Ovary (tissue), 9 donors: ENCODE results near the gene KRTAP5-5. TPM values are rescaled to one million over a fixed set of nuclear protein-coding genes. Genes with fewer than 3 reads are reported as not detected.

Source experiments
- DNase-seq, 5 donors: peaks; one replicate each; pipeline ENCODE4 v3.0.0-alpha.2; 2019 to 2020
- H3K27ac ChIP-seq, 2 donors: fragments of 200-600 bp; one replicate each; pipeline versions ENCODE4 v1.5.1 to v1.8.0; 2019 to 2022
- H3K27me3 ChIP-seq: fragments of 200-600 bp; one replicate; pipeline ENCODE4 v1.8.0; 2022
- H3K36me3 ChIP-seq: fragments of 200-600 bp; sonication (generic); one replicate; pipeline ENCODE4 v1.5.1; 2019
- H3K4me1 ChIP-seq: one replicate; pipeline ENCODE4 v1.8.1; 2013; ENCODE audit warnings: mild to moderate bottlenecking, moderate library complexity; ENCODE audit not compliant: insufficient read depth
- H3K4me3 ChIP-seq: fragments of 200-600 bp; sonication (generic); one replicate; pipeline ENCODE4 v1.5.1; 2017
- H3K9me3 ChIP-seq, 2 donors: fragments of 200-600 bp in 1 of 2; sonication (generic) in 1 of 2; one replicate each; pipeline versions ENCODE4 v1.5.1 to v1.8.1; 2013 to 2019; ENCODE audit warnings: mild to moderate bottlenecking in 1 of 2, moderate library complexity in 1 of 2
- EP300 ChIP-seq: sonication (generic); formaldehyde crosslinking; IDR thresholded peaks from one replicate; pipeline ENCODE4 v1.6.1; 2017; ENCODE audit warnings: antibody characterized with exemption
- POLR2A ChIP-seq: fragments of 450-650 bp; IDR thresholded peaks from one replicate; pipeline ENCODE4 v1.6.1; 2017; ENCODE audit warnings: antibody characterized with exemption, mild to moderate bottlenecking, moderate library complexity
- WGBS, 3 donors: extraction: QIAGEN DNeasy Blood & Tissue Kit in 1 of 3; methylation state at CpG; one replicate each; pipeline versions ENCODE4 v1.1.5 to v1.1.7; 2013 to 2017; 5-methylcytosine and 5-hydroxymethylcytosine counted together
- intact Hi-C, 4 donors: fragments of 100-400 bp; cut with DNase I; formaldehyde crosslinking; loops; one replicate each; pipeline versions ENCODE4 v1.11.0 to v1.15.1; 2022 to 2023
- polyA plus RNA-seq, 2 donors: library from polyadenylated mRNA; stranded (reverse); fragments of 200-250 nt in 1 of 2; fragments of 350-450 nt in 1 of 2; fragmentation: Illumina TruSeq in 1 of 2; extraction: RNeasy Lipid Tissue Mini Kit (QIAGEN cat#74804) in 1 of 2; gene quantifications; one replicate each; pipeline ENCODE4 v1.2.3, GENCODE V29; 2013 to 2014
- total RNA-seq, 7 donors: library from RNA; depleted of rRNA in 2 of 7; stranded (reverse); fragments of >200 nt in 2 of 7; fragmentation: NEBNext Ultra II Directional in 3 of 7; extraction: Animal tissue kit (Norgen Biotek cat#: 25700) in 3 of 7; gene quantifications; one replicate each; pipeline versions ENCODE4 v1.1.0 to v1.2.4, GENCODE V29; 2016 to 2023
- TF ChIP-seq, protein P1 (sequence below), 3 donors: fragments of 450-650 bp in 2 of 3; fragments of 200-600 bp in 1 of 3; IDR thresholded peaks; one replicate each; pipeline versions ENCODE4 v1.5.1 to v1.8.0; 2016 to 2022; ENCODE audit warnings: antibody characterized with exemption in 3 of 3, mild to moderate bottlenecking in 1 of 3
- donor health status: DM: no; HTN: no; CAD: no; lungs with moderate emphysema.
- donor health status: DM: no; HTN: no; CAD: no.
- donor health status: Bipolar disorder and iron deficiency.
- donor health status: DM: yes; HTN: yes; CAD: no.
- donor health status: DM: no; HTN: no; CAD: no.
- donor health status: DM: yes; HTN: yes; CAD: no.

Gene KRTAP5-5
- total and polyA plus RNA-seq, 9 donors = not detected

DNA sequence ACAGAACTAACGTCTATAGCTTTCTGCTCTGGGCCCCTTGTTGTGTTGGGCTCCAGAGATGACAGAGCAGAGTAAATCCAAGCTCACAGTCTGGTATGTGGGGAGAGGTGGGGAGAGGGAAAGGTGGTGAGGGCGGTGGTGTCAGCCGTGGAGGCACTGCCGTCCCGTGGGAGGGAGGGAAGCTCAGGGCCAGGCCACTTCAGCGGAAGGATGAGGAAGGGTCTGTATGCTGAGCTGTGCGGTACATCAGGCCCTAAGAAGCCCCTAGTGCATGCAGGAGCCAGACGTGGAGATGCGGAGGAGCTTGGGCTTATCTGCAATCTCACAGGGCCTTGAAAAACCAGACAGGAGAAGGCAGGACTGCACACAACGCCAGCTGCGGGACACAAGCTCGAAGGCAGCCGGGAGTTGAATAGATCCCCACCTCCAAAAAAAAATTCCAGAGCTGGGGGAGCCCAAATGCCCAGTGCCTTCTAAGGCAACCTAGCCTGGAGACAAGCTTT, 1.5 kb downstream of the KRTAP5-5 start:
- H3K36me3 ChIP-seq = no peaks in the 10 kb centered on the region
- intact Hi-C loops = no loop called here
- no peak overlapping the region for H3K27ac ChIP-seq
- WGBS, 3 donors = 41 to 54% (median 41%) methylated on average over 13 of the region's 13 CpGs
- H3K9me3 ChIP-seq = no peaks in the 10 kb centered on the region
- TF ChIP-seq POLR2A = no peak
- TF ChIP-seq, protein P1, sequence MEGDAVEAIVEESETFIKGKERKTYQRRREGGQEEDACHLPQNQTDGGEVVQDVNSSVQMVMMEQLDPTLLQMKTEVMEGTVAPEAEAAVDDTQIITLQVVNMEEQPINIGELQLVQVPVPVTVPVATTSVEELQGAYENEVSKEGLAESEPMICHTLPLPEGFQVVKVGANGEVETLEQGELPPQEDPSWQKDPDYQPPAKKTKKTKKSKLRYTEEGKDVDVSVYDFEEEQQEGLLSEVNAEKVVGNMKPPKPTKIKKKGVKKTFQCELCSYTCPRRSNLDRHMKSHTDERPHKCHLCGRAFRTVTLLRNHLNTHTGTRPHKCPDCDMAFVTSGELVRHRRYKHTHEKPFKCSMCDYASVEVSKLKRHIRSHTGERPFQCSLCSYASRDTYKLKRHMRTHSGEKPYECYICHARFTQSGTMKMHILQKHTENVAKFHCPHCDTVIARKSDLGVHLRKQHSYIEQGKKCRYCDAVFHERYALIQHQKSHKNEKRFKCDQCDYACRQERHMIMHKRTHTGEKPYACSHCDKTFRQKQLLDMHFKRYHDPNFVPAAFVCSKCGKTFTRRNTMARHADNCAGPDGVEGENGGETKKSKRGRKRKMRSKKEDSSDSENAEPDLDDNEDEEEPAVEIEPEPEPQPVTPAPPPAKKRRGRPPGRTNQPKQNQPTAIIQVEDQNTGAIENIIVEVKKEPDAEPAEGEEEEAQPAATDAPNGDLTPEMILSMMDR (IDR thresholded peaks at IDR 0.05) = no peak
- no peak for TF ChIP-seq EP300
- DNase-seq = no peak
- H3K4me1 ChIP-seq = no peaks in the 10 kb centered on the region
- H3K27me3 ChIP-seq = no peaks in the 10 kb centered on the region
- no peak overlapping the region for H3K4me3 ChIP-seq

DNA sequence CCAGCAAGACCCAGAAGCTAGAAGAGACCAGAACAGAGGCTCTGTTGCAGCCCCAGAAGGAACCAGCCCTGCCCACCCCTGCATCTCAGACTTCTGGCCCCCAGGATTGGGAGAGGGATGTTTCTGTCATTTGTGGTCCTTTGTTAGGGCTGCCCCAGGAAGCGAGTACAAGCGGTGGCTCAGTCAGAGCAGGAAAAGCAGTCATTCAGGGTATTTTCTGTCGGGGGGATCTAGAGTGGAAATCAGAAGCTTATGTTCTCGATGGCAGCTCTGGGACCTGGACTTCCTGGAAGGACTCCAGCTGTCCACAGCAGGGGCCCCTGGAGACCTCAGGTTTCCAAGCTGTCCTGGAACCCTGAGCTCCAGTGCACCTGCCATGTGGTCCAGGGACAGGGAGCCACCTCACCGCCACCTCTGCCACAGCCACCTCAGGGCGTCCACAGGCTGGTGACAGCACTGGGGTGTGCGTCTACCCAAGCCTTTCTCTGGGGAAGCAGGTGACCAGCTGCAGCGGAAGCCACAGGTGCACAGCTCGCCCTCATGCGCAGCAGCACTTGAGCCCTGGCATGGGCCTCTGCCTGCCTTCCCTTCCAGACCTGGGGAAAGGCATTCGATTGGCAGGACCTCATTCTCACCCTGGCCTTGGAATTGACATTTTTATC, 2.6 kb downstream of the KRTAP5-5 start:
- H3K9me3 ChIP-seq = no peaks in the 10 kb centered on the region
- TF ChIP-seq, protein P1 (IDR thresholded peaks at IDR 0.05) = no peak
- TF ChIP-seq EP300 = no peak
- TF ChIP-seq POLR2A = no peak
- no peaks in the 10 kb centered on the region for H3K36me3 ChIP-seq
- no peak overlapping the region for H3K4me3 ChIP-seq
- intact Hi-C loops = no loop called here
- 65 to 74% (median 66%) methylated on average over 11 of the region's 11 CpGs for WGBS, 3 donors
- no peak overlapping the region for H3K27ac ChIP-seq
- H3K27me3 ChIP-seq = no peaks in the 10 kb centered on the region
- H3K4me1 ChIP-seq = no peaks in the 10 kb centered on the region
- no peak for DNase-seq

DNA sequence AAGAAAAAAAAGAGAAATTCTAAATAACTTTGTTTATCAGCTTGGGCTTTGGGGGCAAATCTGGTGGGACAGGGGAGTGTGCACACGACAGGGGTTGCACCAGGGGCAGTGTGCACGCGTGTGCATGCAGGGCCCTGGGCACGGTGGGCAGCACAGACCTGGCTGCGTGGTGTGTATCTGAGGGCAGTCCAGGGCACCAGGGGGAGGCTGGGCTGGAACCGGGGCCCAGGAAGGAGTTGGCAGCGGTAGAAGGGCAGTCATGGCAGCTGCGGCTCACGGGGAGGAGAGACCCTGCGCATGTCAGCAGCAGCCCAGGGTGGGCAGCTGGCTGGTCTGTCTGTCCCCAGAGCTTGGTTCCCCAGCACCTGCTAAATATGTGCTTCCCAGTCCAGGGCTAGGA, 4.3 kb downstream of the KRTAP5-5 start:
- H3K36me3 ChIP-seq = no peaks in the 10 kb centered on the region
- H3K27me3 ChIP-seq = no peaks in the 10 kb centered on the region
- no peak overlapping the region for H3K27ac ChIP-seq
- H3K4me1 ChIP-seq = no peaks in the 10 kb centered on the region
- no peak for DNase-seq
- no peaks in the 10 kb centered on the region for H3K9me3 ChIP-seq
- intact Hi-C loops = no loop called here
- TF ChIP-seq, protein P1 (IDR thresholded peaks at IDR 0.05) = no peak
- TF ChIP-seq POLR2A = no peak
- 74 to 88% (median 80%) methylated on average over 10 of the region's 10 CpGs for WGBS, 3 donors
- no peak overlapping the region for H3K4me3 ChIP-seq

DNA sequence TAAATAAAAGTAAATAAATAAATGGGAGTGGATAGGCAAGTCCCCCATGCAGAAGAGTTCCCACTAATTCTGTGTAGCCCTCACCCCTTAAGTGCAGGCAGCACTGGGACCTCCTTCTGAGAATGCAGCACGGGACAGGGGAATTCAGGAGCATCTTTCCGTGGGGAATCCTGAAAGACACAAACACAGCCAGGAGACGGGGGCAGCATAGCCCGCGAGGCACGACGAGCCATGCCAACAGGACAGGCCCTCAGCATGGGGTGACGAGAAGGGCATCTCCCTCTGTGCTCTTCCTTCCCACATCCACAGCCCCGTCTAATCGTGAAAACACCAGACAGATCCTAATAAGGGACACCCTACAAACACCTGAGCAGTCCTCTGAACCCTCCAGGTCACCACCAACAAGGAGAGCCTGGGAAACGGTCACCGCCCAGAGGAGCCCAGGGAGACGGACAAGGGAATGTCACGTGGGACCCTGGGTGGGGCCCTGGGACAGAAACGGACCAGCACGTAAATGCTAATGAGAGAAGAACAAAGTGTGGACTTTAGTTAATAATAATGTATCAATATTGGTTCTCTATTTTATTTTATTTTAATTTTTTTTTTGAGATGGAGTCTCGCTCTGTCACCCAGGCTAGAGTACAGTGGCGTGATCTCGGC, 6.8 kb downstream of the KRTAP5-5 start:
- DNase-seq = no peak

More for the DNA sequence above, 6.8 kb downstream of the KRTAP5-5 start:
- no peaks in the 10 kb centered on the region for H3K9me3 ChIP-seq
- no peaks in the 10 kb centered on the region for H3K27me3 ChIP-seq
- intact Hi-C loops = no loop called here
- H3K4me3 ChIP-seq = no peak overlapping the region
- no peaks in the 10 kb centered on the region for H3K4me1 ChIP-seq
- 85 to 88% (median 87%) methylated on average over 19 of the region's 19 CpGs for WGBS, 3 donors
- no peaks in the 10 kb centered on the region for H3K36me3 ChIP-seq
- no peak for TF ChIP-seq EP300
- no peak for TF ChIP-seq POLR2A
- TF ChIP-seq, protein P1 (IDR thresholded peaks at IDR 0.05) = no peak
- no peak overlapping the region for H3K27ac ChIP-seq
